ENCODE results near the gene CLIC1. TPM values are rescaled to one million over a fixed set of nuclear protein-coding genes. Genes with fewer than 3 reads are reported as not detected.

The CLIC1 gene
- total RNA-seq, 2 experiments from 2014 or later: 357 to 438 TPM

DNA sequence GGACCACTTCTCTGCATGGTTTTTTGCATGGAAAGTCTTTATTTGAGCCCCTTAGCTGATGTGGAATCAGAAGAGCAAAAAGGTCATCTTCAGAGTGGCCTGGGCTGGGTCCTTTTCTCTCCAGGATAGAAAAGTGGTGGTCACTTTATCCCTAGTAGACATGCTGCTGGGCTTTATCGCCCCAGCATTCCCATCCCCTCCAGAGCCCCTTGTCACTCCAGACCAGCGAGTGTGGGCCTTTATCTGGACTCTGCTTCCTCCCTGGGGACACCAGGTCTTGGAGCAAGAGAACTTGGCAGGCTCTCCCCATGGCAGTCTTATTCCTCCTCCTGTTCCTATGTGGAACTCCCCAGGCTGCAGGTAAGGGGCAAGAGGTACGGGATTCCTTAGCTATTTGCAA is 29.7 kb downstream of the CLIC1 start, which contains the start of gene LY6G6F:
Gene LY6G6F (plus strand): TSS at position 268 of the 400 bp plus-strand sequence. CDS start 41 bp downstream, at position 309.
- ChIA-PET POLR2A (no interaction called here), CTCF (interaction anchor here (0.7 to 1.1 kb wide), 3 partner anchors 8 to 123 kb away, joined by 3 to 4 read pairs (median 4); no protein-coding TSS in a partner anchor)
- Mint-ChIP-seq H3K27me3 (no peaks in the 10 kb centered on the region), H3K9me3 (ENCODE audit: low read depth) (no peaks in the 10 kb centered on the region), H3K4me1 (peaks cover 16% of the 10 kb centered on the region), H3K4me3 (no peak within 1 kb of the TSS), H3K27ac (no peak within 1 kb of the TSS), H3K36me3 (ENCODE audit: low read depth) (peaks cover 4% of the 10 kb centered on the region)
- no peak for ATAC-seq
- intact Hi-C loops (cut with DNase I, micrococcal nuclease): no loop called here
- DNase-seq: no peak

- intact Hi-C loops (cut with DNase I, micrococcal nuclease): no loop called here
- Mint-ChIP-seq H3K9me3 (ENCODE audit: low read depth) (no peaks in the 10 kb centered on the region), H3K27ac (no peak overlapping the region), H3K4me3 (no peak overlapping the region), H3K27me3 (no peaks in the 10 kb centered on the region), H3K36me3 (ENCODE audit: low read depth) (peaks cover 4% of the 10 kb centered on the region), H3K4me1 (peaks cover 21% of the 10 kb centered on the region)
- ChIA-PET POLR2A (no interaction called here), CTCF (interaction anchor here (0.9 to 1.1 kb wide), 2 partner anchors 9 to 64 kb away, joined by 3 to 4 read pairs; no protein-coding TSS in a partner anchor)
- ATAC-seq (no peak), DNase-seq (no peak)
These were observed 30.4 kb downstream of the CLIC1 start for GRCh38 chr6:31705931-31706330.

GRCh38 chr6:31702819-31703716 is 33.3 kb downstream of the CLIC1 start, which contains the start of gene ABHD16A:
Gene ABHD16A (minus strand): TSS chr6:31703324. CDS start chr6:31703281, 43 bp downstream.
- Mint-ChIP-seq H3K4me3 (peak within 1 kb of the TSS; percentile 99), H3K9me3 (ENCODE audit: low read depth) (no peaks in the 10 kb centered on the region), H3K4me1 (peaks cover 23% of the 10 kb centered on the region), H3K27me3 (no peaks in the 10 kb centered on the region), H3K36me3 (ENCODE audit: low read depth) (peaks cover 8% of the 10 kb centered on the region), H3K27ac (peak within 1 kb of the TSS; percentile 97)
- intact Hi-C loops (cut with DNase I, micrococcal nuclease): loop anchor here (1.0 to 2.0 kb wide), 16 partner anchors 22 to 269 kb away; partner anchors contain the start of genes BAG6 (in 2 of the 2), CLIC1 (in 1 of the 2), DDAH2 (in 1 of the 2) and DXO (in 1 of the 2)
- CTCF ChIA-PET: interaction anchor here (0.6 to 1.4 kb wide), 13 partner anchors 9 to 229 kb away, joined by 3 to 4 read pairs (median 3); partner anchors contain the start of genes DDAH2, GPANK1, HSPA1A and HSPA1B
- peak; percentile 99 for DNase-seq
- POLR2A ChIA-PET: interaction anchor here (0.6 to 1.3 kb wide), 6 partner anchors 33 to 104 kb away, joined by 3 to 6 read pairs (median 4); partner anchors contain the start of genes CLIC1, GPANK1 and LSM2
- peak; percentile 91 for ATAC-seq

GRCh38 chr6:31702405-31702818 is 33.9 kb downstream of the CLIC1 start:
- DNase-seq (peak; percentile 68), ATAC-seq (peak; percentile 45)
- peak overlapping the region; percentile 97 for H3K27ac Mint-ChIP-seq
- H3K4me3 Mint-ChIP-seq: peak overlapping the region; percentile 99
- peaks cover 30% of the 10 kb centered on the region for H3K4me1 Mint-ChIP-seq
- ChIA-PET POLR2A (interaction anchor here (0.5 to 1.3 kb wide), 2 partner anchors 18 to 37 kb away, joined by 3 to 5 read pairs; partner anchors contain the start of gene GPANK1), CTCF (interaction anchor here (0.6 to 1.4 kb wide), 7 partner anchors 38 to 187 kb away, joined by 3 to 4 read pairs (median 3); partner anchors contain the start of genes GPANK1, HSPA1B and NEU1)
- H3K36me3 Mint-ChIP-seq (ENCODE audit: low read depth): peaks cover 13% of the 10 kb centered on the region
- H3K9me3 Mint-ChIP-seq (ENCODE audit: low read depth): no peaks in the 10 kb centered on the region
- no peaks in the 10 kb centered on the region for H3K27me3 Mint-ChIP-seq
- intact Hi-C loops (cut with DNase I, micrococcal nuclease): loop anchor here (2.0 kb wide), 4 partner anchors 36 to 124 kb away; partner anchors contain the start of genes BAG6 (in 1 of the 2), GPANK1 (in 1 of the 2) and HSPA1B (in 1 of the 2)

DNA sequence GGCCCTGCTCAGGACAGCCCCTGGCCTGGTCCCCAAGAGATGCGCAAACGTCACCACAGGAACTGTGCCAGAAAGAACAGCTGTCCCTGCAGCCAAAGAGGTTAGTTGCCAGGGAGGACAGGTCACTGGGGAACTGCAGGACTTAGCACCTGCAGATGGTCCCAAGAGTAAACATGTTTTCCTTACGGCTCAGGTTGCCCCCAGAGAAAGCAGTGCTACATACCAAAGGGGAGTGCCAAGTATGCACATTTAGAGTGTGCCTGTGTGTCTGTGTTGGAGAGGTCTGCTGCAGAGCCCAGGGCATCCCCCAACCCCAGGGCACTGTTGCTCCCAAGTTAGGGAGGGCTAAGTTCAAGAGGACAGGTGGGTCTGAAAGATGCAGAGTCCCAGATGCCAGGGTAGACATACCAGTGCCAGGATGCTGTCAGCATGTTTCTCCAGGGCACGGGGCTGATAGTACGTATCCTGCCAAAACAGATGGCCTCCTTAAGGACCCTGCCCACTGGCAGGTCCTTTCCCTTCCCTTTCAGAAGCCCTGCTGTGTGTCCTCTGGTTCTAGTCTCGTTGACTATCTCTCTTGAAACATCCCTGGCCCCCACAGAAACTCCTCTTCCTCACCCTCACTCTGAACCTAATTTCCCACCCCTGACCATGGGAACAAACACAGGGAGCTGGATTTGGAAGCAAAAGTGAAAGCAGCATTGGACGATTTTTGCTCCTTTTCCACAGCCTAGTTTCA is 34.5 kb downstream of the CLIC1 start:
- peaks cover 15% of the 10 kb centered on the region for H3K36me3 Mint-ChIP-seq (ENCODE audit: low read depth)
- peaks cover 33% of the 10 kb centered on the region for H3K4me1 Mint-ChIP-seq
- H3K27me3 Mint-ChIP-seq: no peaks in the 10 kb centered on the region
- H3K4me3 Mint-ChIP-seq: peak overlapping the region; percentile 99
- ATAC-seq (no peak), DNase-seq (no peak)
- intact Hi-C loops (cut with DNase I, micrococcal nuclease): loop anchor here (2.0 kb wide), 4 partner anchors 37 to 125 kb away; partner anchors contain the start of genes BAG6 (in 1 of the 2), GPANK1 (in 1 of the 2) and HSPA1B (in 1 of the 2)
- CTCF ChIA-PET: interaction anchor here (0.6 to 2.1 kb wide), 3 partner anchors 11 to 187 kb away, joined by 3 to 6 read pairs (median 3); no protein-coding TSS in a partner anchor
- POLR2A ChIA-PET: interaction anchor here (0.5 kb wide), 1 partner anchor 17 kb away, joined by 3 read pairs; no protein-coding TSS in a partner anchor
- no peaks in the 10 kb centered on the region for H3K9me3 Mint-ChIP-seq (ENCODE audit: low read depth)
- peak overlapping the region; percentile 97 for H3K27ac Mint-ChIP-seq

DNA sequence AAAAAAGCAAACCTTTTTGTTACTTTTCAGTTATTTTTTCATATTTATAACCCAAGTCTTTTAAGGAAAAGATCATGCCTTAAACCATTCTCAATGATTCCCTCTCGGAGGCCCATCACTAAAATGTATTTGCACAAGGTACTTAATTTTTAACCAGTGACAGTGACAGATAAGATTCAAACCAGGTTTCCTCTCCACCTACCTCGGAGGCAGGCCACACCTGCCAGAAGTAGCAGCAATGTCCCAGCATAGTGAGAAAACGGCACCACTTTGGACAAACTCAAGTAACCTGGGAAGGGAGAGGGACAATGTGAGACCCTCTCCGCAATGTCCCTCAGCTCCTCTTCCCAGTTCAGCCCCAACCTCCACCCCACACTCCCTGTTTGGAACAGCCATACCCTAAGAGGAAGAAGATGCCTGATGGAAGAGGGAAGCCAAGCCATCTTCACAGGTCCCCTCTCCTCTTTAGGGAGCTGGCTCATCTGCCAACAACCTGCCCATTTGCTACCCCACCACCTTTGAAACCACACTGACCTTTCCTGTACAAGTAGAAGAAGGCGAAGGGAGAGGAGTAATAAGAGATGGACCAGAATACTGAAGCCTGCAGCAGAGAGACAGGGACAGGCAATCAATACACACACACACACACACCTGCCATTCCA is 35.5 kb downstream of the CLIC1 start:
- Mint-ChIP-seq H3K27ac (peak overlapping the region; percentile 53), H3K36me3 (ENCODE audit: low read depth) (peaks cover 15% of the 10 kb centered on the region), H3K27me3 (no peaks in the 10 kb centered on the region), H3K4me1 (peaks cover 33% of the 10 kb centered on the region), H3K9me3 (ENCODE audit: low read depth) (no peaks in the 10 kb centered on the region), H3K4me3 (peak overlapping the region; percentile 99)
- ChIA-PET POLR2A (interaction anchor here (0.5 kb wide), 1 partner anchor 273 kb away, joined by 5 read pairs; no protein-coding TSS in a partner anchor), CTCF (interaction anchor here (0.8 to 2.1 kb wide), 2 partner anchors 10 to 102 kb away, joined by 5 to 6 read pairs; no protein-coding TSS in a partner anchor)
- DNase-seq: no peak
- intact Hi-C loops (cut with DNase I, micrococcal nuclease): no loop called here
- no peak for ATAC-seq

DNA sequence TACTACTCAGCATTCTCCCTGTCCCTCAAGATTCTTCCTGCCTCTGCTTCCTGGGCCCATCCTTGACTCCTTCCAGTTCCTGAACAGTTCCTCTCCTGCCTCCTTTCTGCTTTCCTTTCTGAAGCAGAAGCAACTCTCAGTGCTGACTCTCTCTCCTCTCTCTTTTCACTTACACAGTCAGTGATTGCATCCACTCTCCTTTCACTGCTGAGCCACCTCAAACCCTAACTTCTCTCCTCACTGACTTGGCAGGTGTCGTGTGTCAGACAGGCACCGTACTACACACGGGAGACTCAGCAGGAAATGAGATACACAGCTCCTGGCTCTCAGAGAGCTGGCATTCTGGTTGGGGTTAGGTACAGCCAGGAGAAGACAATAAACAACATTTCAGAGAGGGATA is 38.8 kb downstream of the CLIC1 start:
- no peak overlapping the region for H3K4me3 Mint-ChIP-seq
- H3K27ac Mint-ChIP-seq: peak overlapping the region; percentile 80
- H3K9me3 Mint-ChIP-seq (ENCODE audit: low read depth): no peaks in the 10 kb centered on the region
- ChIA-PET POLR2A (no interaction called here), CTCF (interaction anchor here (0.7 to 1.3 kb wide), 3 partner anchors 33 to 134 kb away, joined by 3 read pairs; no protein-coding TSS in a partner anchor)
- H3K36me3 Mint-ChIP-seq (ENCODE audit: low read depth): peaks cover 25% of the 10 kb centered on the region
- DNase-seq: peak; percentile 34
- intact Hi-C loops (cut with DNase I, micrococcal nuclease): no loop called here
- no peaks in the 10 kb centered on the region for H3K27me3 Mint-ChIP-seq
- H3K4me1 Mint-ChIP-seq: peaks cover 30% of the 10 kb centered on the region
- ATAC-seq: peak; percentile 70

DNA sequence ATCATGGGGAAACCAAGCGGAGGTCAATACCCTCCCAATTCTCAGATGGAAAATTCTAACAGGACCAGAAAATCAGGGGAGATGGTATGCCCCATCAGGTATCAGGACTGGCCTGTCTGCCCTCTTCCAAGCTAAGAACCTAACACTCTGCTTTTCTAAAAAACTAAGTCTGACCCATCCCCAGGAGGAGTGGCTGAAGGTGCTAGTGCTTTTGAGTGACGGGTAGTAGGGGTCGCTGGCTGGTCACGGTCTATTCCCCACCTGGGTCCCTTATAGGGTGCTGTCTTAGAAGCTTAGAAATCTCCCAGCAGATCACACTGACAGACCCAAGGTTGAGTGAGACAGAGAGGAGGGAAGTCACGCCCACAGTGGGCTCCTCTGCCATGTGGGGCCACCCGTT is 42.8 kb downstream of the CLIC1 start:
- no peaks in the 10 kb centered on the region for H3K9me3 Mint-ChIP-seq (ENCODE audit: low read depth)
- peaks cover 26% of the 10 kb centered on the region for H3K36me3 Mint-ChIP-seq (ENCODE audit: low read depth)
- DNase-seq (no peak), ATAC-seq (no peak)
- POLR2A ChIA-PET: interaction anchor here (0.7 kb wide), 1 partner anchor 67 kb away, joined by 4 read pairs; no protein-coding TSS in a partner anchor
- CTCF ChIA-PET: interaction anchor here (1.0 kb wide), 1 partner anchor 76 kb away, joined by 3 read pairs; no protein-coding TSS in a partner anchor
- no peak overlapping the region for H3K27ac Mint-ChIP-seq
- peaks cover 17% of the 10 kb centered on the region for H3K4me1 Mint-ChIP-seq
- intact Hi-C loops (cut with DNase I, micrococcal nuclease): no loop called here
- no peak overlapping the region for H3K4me3 Mint-ChIP-seq
- no peaks in the 10 kb centered on the region for H3K27me3 Mint-ChIP-seq

DNA sequence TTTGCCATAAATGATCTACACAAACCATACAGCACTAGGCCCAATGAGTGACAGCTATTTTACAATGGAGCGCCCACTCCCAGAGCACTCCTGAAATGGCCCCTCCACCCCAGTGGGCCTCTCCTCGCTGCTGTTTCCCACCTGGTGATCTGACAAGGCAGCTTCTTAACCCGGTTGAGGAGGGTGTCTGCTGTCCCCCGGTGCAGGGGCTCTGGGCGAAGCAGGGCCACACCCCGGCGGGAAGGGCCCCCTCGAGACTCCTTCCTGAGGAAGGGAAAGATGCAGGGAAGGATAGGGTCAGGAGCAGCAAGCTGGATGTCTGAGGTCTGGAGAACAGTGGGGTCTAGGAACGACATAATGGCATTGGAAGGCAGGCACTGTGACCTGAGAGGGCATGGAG is 43.4 kb downstream of the CLIC1 start:
- H3K9me3 Mint-ChIP-seq (ENCODE audit: low read depth): no peaks in the 10 kb centered on the region
- intact Hi-C loops (cut with DNase I, micrococcal nuclease): no loop called here
- CTCF ChIA-PET: interaction anchor here (1.1 kb wide), 1 partner anchor 77 kb away, joined by 3 read pairs; no protein-coding TSS in a partner anchor
- H3K4me1 Mint-ChIP-seq: peaks cover 15% of the 10 kb centered on the region
- DNase-seq: no peak
- H3K4me3 Mint-ChIP-seq: no peak overlapping the region
- no peak for ATAC-seq
- no peak overlapping the region for H3K27ac Mint-ChIP-seq
- no peaks in the 10 kb centered on the region for H3K27me3 Mint-ChIP-seq
- POLR2A ChIA-PET: no interaction called here
- peaks cover 25% of the 10 kb centered on the region for H3K36me3 Mint-ChIP-seq (ENCODE audit: low read depth)

- H3K27me3 Mint-ChIP-seq: no peaks in the 10 kb centered on the region
- H3K27ac Mint-ChIP-seq: no peak overlapping the region
- intact Hi-C loops (cut with DNase I, micrococcal nuclease): no loop called here
- POLR2A ChIA-PET: no interaction called here
- no peak overlapping the region for H3K4me3 Mint-ChIP-seq
- H3K9me3 Mint-ChIP-seq (ENCODE audit: low read depth): no peaks in the 10 kb centered on the region
- peaks cover 9% of the 10 kb centered on the region for H3K4me1 Mint-ChIP-seq
- DNase-seq (no peak), ATAC-seq (no peak)
- H3K36me3 Mint-ChIP-seq (ENCODE audit: low read depth): peaks cover 26% of the 10 kb centered on the region
- CTCF ChIA-PET: interaction anchor here (1.1 to 1.2 kb wide), 2 partner anchors 78 to 138 kb away, joined by 3 read pairs; no protein-coding TSS in a partner anchor
These were observed 44.0 kb downstream of the CLIC1 start for GRCh38 chr6:31692353-31692752.
